Measurements from ENCODE around the gene SCN4A. TPM values are rescaled to one million over a fixed set of nuclear protein-coding genes. Genes with fewer than 3 reads are reported as not detected.

SCN4A gene
- total RNA-seq, 1 experiment from 2014 or later, result not detected

GRCh38 chr17:63928966-63929695 lies 43.6 kb downstream of the SCN4A start:
- Histone ChIP-seq H3F3A (ENCODE audit: low read length, unreplicated experiment) (no peaks in the 10 kb centered on the region), H3K27ac (ENCODE audit: low read length) (no peak overlapping the region), H3K4me1 (ENCODE audit: insufficient read depth, low read length) (no peaks in the 10 kb centered on the region), H3K4me3 (ENCODE audit: low read length) (no peak overlapping the region), H2AFZ (ENCODE audit: low read length) (no peak overlapping the region), H3K36me3 (ENCODE audit: low read depth, low read length) (no peaks in the 10 kb centered on the region), H3K79me2 (ENCODE audit: low read length) (no peaks in the 10 kb centered on the region), H3K9ac (ENCODE audit: low read length) (no peak overlapping the region), H3K9me2 (replicated peaks; ENCODE audit: low read length) (no peaks in the 10 kb centered on the region), H3K4me2 (ENCODE audit: low read length) (no peak overlapping the region), H4K20me1 (ENCODE audit: low read length) (no peaks in the 10 kb centered on the region), H3K27me3 (ENCODE audit: low read length) (no peaks in the 10 kb centered on the region), H3K9me3 (ENCODE audit: low read length) (no peaks in the 10 kb centered on the region)
- ChIA-PET CTCF (interaction anchor here (0.9 kb wide), 1 partner anchor 10 kb away, joined by 3 read pairs; no protein-coding TSS in a partner anchor), POLR2A (ENCODE audit: unreplicated experiment) (no interaction called here)
- no TSS peak for BruUV-seq (replicated peaks)
- DNase-seq (no peak), ATAC-seq (no peak)
- intact Hi-C loops (cut with micrococcal nuclease), result no loop called here
- TF ChIP-seq EZH2phosphoT487 (IDR thresholded peaks at IDR 0.05; ENCODE audit: borderline replicate concordance, low read length) (no peak), EZH2 (IDR thresholded peaks at IDR 0.05; ENCODE audit: low read length, unreplicated experiment) (no peak), CTCF (conservative IDR thresholded peaks at IDR 0.05; ENCODE audit: low read depth, low read length) (no peak)

GRCh38 chr17:63928172-63928666 lies 44.5 kb downstream of the SCN4A start:
- H4K20me1 ChIP-seq (ENCODE audit: low read length), result no peaks in the 10 kb centered on the region
- POLR2A ChIA-PET (ENCODE audit: unreplicated experiment), result no interaction called here
- no peaks in the 10 kb centered on the region for H3K79me2 ChIP-seq (ENCODE audit: low read length)
- BruUV-seq (replicated peaks), result no TSS peak
- no peaks in the 10 kb centered on the region for H3F3A ChIP-seq (ENCODE audit: low read length, unreplicated experiment)
- H3K27ac ChIP-seq (ENCODE audit: low read length), result no peak overlapping the region
- CTCF ChIA-PET, result interaction anchor here (0.5 kb wide), 1 partner anchor 206 kb away, joined by 4 read pairs; no protein-coding TSS in a partner anchor
- no peak overlapping the region for H2AFZ ChIP-seq (ENCODE audit: low read length)
- H3K9ac ChIP-seq (ENCODE audit: low read length), result no peak overlapping the region
- intact Hi-C loops (cut with micrococcal nuclease), result no loop called here
- no peak overlapping the region for H3K4me2 ChIP-seq (ENCODE audit: low read length)
- DNase-seq (no peak), ATAC-seq (no peak)
- H3K27me3 ChIP-seq (ENCODE audit: low read length), result no peaks in the 10 kb centered on the region
- no peak overlapping the region for H3K4me3 ChIP-seq (ENCODE audit: low read length)
- no peaks in the 10 kb centered on the region for H3K9me3 ChIP-seq (ENCODE audit: low read length)
- H3K36me3 ChIP-seq (ENCODE audit: low read depth, low read length), result no peaks in the 10 kb centered on the region
- no peaks in the 10 kb centered on the region for H3K4me1 ChIP-seq (ENCODE audit: insufficient read depth, low read length)
- TF ChIP-seq EZH2phosphoT487 (IDR thresholded peaks at IDR 0.05; ENCODE audit: borderline replicate concordance, low read length) (no peak), EZH2 (IDR thresholded peaks at IDR 0.05; ENCODE audit: low read length, unreplicated experiment) (no peak), CTCF (conservative IDR thresholded peaks at IDR 0.05; ENCODE audit: low read depth, low read length) (no peak)
- H3K9me2 ChIP-seq (replicated peaks; ENCODE audit: low read length), result no peaks in the 10 kb centered on the region

Measured in PC-3 (cell line).